ENCODE results near the gene CACNA2D2. TPM values are rescaled to one million over a fixed set of nuclear protein-coding genes. Genes with fewer than 3 reads are reported as not detected.

CACNA2D2 gene
- total RNA-seq, 2 experiments from 2014 or later = 0.60 to 0.62 TPM

DNA sequence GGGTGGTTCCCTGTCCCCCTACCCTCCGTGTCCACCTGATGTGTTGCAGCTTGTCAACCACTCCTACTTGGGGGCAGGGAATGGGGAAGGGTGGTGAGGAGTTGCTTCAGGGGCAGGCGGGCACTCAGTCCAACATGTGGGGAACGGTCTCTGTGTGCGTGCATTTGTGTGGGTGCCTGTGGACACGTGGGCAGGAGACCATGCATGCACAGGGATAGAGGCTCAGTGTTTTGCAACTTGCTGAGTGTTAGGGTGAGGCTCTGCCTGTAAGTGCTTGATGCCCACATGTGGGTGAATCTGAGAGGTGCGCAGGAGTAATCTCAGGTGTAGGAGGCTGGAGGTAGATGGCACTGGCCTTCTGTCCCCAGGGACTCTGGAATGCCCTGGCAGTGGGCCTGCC lies 119.7 kb downstream of the CACNA2D2 start:
- Mint-ChIP-seq H3K27ac (no peak overlapping the region), H3K9me3 (no peaks in the 10 kb centered on the region), H3K27me3 (peaks cover 2% of the 10 kb centered on the region), H3K36me3 (ENCODE audit: low read depth) (no peaks in the 10 kb centered on the region), H3K4me3 (no peak overlapping the region), H3K4me1 (no peaks in the 10 kb centered on the region)
- DNase-seq = no peak
- CTCF ChIA-PET = interaction anchor here (0.8 kb wide), 1 partner anchor 43 kb away, joined by 3 read pairs; no protein-coding TSS in a partner anchor
- POLR2A ChIA-PET = no interaction called here

GRCh38 chr3:50382722-50383121 lies 120.7 kb downstream of the CACNA2D2 start:
- no peak for DNase-seq
- H3K9me3 Mint-ChIP-seq = no peaks in the 10 kb centered on the region
- POLR2A ChIA-PET = no interaction called here
- H3K27ac Mint-ChIP-seq = no peak overlapping the region
- peaks cover 2% of the 10 kb centered on the region for H3K27me3 Mint-ChIP-seq
- H3K36me3 Mint-ChIP-seq (ENCODE audit: low read depth) = no peaks in the 10 kb centered on the region
- CTCF ChIA-PET = interaction anchor here (0.8 kb wide), 1 partner anchor 44 kb away, joined by 3 read pairs; no protein-coding TSS in a partner anchor
- no peak overlapping the region for H3K4me3 Mint-ChIP-seq
- no peaks in the 10 kb centered on the region for H3K4me1 Mint-ChIP-seq

DNA sequence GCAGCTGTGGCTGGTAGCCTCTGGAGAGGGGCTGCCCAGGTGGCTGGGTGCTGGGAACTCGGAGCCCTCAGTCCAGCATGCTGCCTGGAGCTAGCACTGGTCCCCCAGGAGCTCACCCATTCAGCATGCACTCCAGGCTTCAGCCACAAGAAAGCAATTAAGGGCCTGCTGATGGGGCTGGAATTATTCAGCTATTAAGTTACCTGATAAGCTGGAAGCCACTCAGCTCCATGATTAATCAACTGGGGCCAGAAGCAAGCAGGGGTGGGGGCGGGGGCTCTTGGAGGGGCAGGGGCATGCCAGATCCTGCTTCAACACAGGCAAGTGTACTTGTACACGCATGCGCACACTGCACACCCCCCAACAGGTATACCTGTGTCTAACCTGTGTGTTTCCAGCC lies 122.1 kb downstream of the CACNA2D2 start:
- Mint-ChIP-seq H3K4me1 (no peaks in the 10 kb centered on the region), H3K27ac (no peak overlapping the region), H3K4me3 (no peak overlapping the region), H3K27me3 (peaks cover 2% of the 10 kb centered on the region), H3K36me3 (ENCODE audit: low read depth) (no peaks in the 10 kb centered on the region), H3K9me3 (no peaks in the 10 kb centered on the region)
- POLR2A ChIA-PET = no interaction called here
- CTCF ChIA-PET = no interaction called here
- no peak for DNase-seq

- CTCF ChIA-PET = no interaction called here
- Mint-ChIP-seq H3K36me3 (ENCODE audit: low read depth) (no peaks in the 10 kb centered on the region), H3K27ac (peak overlapping the region; percentile 60), H3K4me3 (no peak overlapping the region), H3K27me3 (peaks cover 2% of the 10 kb centered on the region), H3K9me3 (no peaks in the 10 kb centered on the region), H3K4me1 (no peaks in the 10 kb centered on the region)
- POLR2A ChIA-PET = no interaction called here
- DNase-seq = no peak
These were observed 122.9 kb downstream of the CACNA2D2 start for GRCh38 chr3:50380405-50381085.

DNA sequence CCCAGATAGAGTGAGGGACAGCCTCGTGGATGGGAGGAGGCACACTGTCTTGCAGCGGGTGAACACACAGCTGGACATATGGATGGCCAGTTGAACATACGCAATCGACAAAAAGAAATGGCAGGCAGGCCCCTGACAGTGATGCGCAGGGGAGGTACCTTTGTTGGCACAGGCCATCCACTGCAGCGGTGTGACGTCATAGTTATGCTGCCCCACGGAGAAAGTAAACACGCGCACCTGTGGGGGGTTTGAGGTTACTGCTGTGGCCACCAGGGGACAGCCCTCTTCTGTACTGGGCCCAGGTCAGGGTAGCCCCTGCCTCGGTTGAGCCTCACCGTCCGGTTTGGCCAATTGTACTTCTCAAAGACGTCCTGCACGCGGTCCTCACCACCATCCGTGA lies 124.7 kb downstream of the CACNA2D2 start:
- Mint-ChIP-seq H3K27ac (no peak overlapping the region), H3K27me3 (peaks cover 2% of the 10 kb centered on the region), H3K36me3 (ENCODE audit: low read depth) (no peaks in the 10 kb centered on the region), H3K4me3 (no peak overlapping the region), H3K4me1 (no peaks in the 10 kb centered on the region), H3K9me3 (no peaks in the 10 kb centered on the region)
- POLR2A ChIA-PET = no interaction called here
- CTCF ChIA-PET = interaction anchor here (0.8 kb wide), 1 partner anchor 9 kb away, joined by 3 read pairs; no protein-coding TSS in a partner anchor
- DNase-seq = no peak

- no peaks in the 10 kb centered on the region for H3K36me3 Mint-ChIP-seq (ENCODE audit: low read depth)
- POLR2A ChIA-PET = no interaction called here
- DNase-seq = no peak
- peaks cover 2% of the 10 kb centered on the region for H3K27me3 Mint-ChIP-seq
- H3K9me3 Mint-ChIP-seq = no peaks in the 10 kb centered on the region
- H3K27ac Mint-ChIP-seq = no peak overlapping the region
- CTCF ChIA-PET = interaction anchor here (1.6 kb wide), 1 partner anchor 13 kb away, joined by 3 read pairs; no protein-coding TSS in a partner anchor
- H3K4me1 Mint-ChIP-seq = peaks cover 2% of the 10 kb centered on the region
- no peak overlapping the region for H3K4me3 Mint-ChIP-seq
These were observed 125.4 kb downstream of the CACNA2D2 start for GRCh38 chr3:50378024-50378423.

GRCh38 chr3:50375258-50375931 lies 128.0 kb downstream of the CACNA2D2 start:
- DNase-seq = no peak
- peaks cover 4% of the 10 kb centered on the region for H3K27me3 Mint-ChIP-seq
- no peaks in the 10 kb centered on the region for H3K36me3 Mint-ChIP-seq (ENCODE audit: low read depth)
- H3K4me1 Mint-ChIP-seq = peaks cover 2% of the 10 kb centered on the region
- H3K4me3 Mint-ChIP-seq = no peak overlapping the region
- no peaks in the 10 kb centered on the region for H3K9me3 Mint-ChIP-seq
- ChIA-PET POLR2A (no interaction called here), CTCF (interaction anchor here (0.5 kb wide), 1 partner anchor 29 kb away, joined by 3 read pairs; no protein-coding TSS in a partner anchor)
- H3K27ac Mint-ChIP-seq = no peak overlapping the region

DNA sequence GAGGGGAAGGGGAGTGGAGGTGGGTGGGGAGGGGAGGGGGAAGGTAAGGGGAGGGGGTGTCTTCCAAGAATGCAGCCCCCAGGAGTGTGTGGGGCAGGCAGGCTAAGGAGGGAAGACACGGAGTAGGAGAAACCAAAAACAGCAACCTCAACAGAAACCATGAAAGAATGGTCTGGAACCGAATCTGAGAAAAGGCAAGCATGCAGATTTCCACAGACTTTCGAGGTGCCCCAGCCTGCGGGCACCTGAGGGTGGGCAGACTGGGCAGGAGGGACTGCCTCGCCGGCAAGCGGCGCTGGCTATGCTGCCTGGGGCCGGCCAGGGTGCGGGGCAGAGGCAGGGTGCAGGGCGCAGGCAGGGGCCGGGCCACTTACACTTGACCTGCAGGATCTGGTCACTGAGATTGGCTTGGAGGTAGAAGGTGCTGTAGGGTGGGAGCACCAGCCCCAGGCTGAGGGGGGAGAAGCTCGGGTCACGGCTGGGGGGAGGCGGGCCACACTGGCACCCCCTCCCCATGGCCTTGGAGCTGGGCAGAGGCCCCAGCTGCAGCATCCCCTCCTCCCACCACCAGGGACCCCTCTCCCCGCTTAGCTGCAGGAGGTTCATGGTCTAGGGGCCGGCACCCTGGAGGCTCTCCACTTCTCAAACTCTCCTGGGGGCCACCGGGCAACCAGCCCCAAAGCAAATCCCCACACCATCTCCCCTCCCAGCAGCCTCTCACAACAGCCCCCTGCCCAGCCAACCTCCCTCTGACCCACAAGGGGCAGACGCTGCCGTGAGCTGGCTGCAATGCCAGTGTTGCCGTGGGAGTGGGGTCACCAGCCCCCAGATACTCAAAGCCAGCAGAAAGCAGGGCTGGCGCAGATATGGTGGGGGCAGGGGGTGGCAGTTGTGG lies 128.8 kb downstream of the CACNA2D2 start:
- POLR2A ChIA-PET = no interaction called here

GRCh38 chr3:50373146-50374051 lies 130.0 kb downstream of the CACNA2D2 start:
- Mint-ChIP-seq H3K27me3 (peaks cover 2% of the 10 kb centered on the region), H3K36me3 (ENCODE audit: low read depth) (no peaks in the 10 kb centered on the region), H3K4me1 (peaks cover 2% of the 10 kb centered on the region), H3K27ac (no peak overlapping the region), H3K4me3 (no peak overlapping the region), H3K9me3 (no peaks in the 10 kb centered on the region)
- CTCF ChIA-PET = no interaction called here
- POLR2A ChIA-PET = no interaction called here
- DNase-seq = no peak

More for the DNA sequence above, 128.8 kb downstream of the CACNA2D2 start:
- H3K27ac Mint-ChIP-seq = no peak overlapping the region
- H3K36me3 Mint-ChIP-seq (ENCODE audit: low read depth) = no peaks in the 10 kb centered on the region
- H3K4me3 Mint-ChIP-seq = no peak overlapping the region
- peaks cover 2% of the 10 kb centered on the region for H3K27me3 Mint-ChIP-seq
- DNase-seq = no peak
- peaks cover 2% of the 10 kb centered on the region for H3K4me1 Mint-ChIP-seq
- no peaks in the 10 kb centered on the region for H3K9me3 Mint-ChIP-seq
- CTCF ChIA-PET = interaction anchor here (0.5 kb wide), 1 partner anchor 29 kb away, joined by 3 read pairs; no protein-coding TSS in a partner anchor

- no peak for DNase-seq
- H3K4me1 Mint-ChIP-seq = peaks cover 2% of the 10 kb centered on the region
- no peaks in the 10 kb centered on the region for H3K36me3 Mint-ChIP-seq (ENCODE audit: low read depth)
- H3K27ac Mint-ChIP-seq = peak overlapping the region; percentile 27
- H3K27me3 Mint-ChIP-seq = peaks cover 2% of the 10 kb centered on the region
- POLR2A ChIA-PET = no interaction called here
- H3K4me3 Mint-ChIP-seq = no peak overlapping the region
- no peaks in the 10 kb centered on the region for H3K9me3 Mint-ChIP-seq
- CTCF ChIA-PET = interaction anchor here (1.0 kb wide), 1 partner anchor 25 kb away, joined by 5 read pairs; no protein-coding TSS in a partner anchor
These were observed 131.1 kb downstream of the CACNA2D2 start for GRCh38 chr3:50372349-50372748.

DNA sequence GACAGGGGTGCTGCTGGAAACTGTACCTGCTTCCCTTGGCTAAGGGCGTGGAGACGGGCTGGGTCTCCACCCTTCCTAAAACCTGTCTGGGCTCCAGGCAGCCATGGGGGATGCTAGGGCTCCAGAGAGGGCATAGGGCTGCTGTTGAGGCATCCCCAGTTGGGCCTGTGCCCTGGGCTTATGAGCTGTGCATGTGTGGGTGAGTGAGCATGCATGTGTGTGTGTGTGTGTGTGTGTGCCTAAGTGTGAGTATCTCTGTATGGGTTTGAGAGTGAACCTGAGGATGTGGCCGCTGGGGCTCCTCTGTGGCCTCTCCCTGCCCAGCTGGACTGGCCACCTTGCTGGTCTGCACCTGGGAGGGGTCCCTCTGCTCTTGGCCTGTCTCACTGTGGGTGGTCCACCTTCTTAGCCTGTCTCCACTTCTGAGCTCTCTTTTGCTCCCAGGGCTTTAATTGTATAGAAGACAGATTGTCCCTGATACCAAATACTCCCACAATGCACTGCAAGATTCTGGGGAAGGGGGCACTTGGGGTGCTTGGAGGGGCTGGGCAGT lies 132.2 kb downstream of the CACNA2D2 start:
- no peak for DNase-seq
- Mint-ChIP-seq H3K27me3 (peaks cover 2% of the 10 kb centered on the region), H3K4me1 (peaks cover 2% of the 10 kb centered on the region), H3K4me3 (no peak overlapping the region), H3K27ac (peak overlapping the region; percentile 55), H3K9me3 (no peaks in the 10 kb centered on the region), H3K36me3 (ENCODE audit: low read depth) (no peaks in the 10 kb centered on the region)
- POLR2A ChIA-PET = no interaction called here
- CTCF ChIA-PET = interaction anchor here (0.6 kb wide), 1 partner anchor 25 kb away, joined by 4 read pairs; no protein-coding TSS in a partner anchor

DNA sequence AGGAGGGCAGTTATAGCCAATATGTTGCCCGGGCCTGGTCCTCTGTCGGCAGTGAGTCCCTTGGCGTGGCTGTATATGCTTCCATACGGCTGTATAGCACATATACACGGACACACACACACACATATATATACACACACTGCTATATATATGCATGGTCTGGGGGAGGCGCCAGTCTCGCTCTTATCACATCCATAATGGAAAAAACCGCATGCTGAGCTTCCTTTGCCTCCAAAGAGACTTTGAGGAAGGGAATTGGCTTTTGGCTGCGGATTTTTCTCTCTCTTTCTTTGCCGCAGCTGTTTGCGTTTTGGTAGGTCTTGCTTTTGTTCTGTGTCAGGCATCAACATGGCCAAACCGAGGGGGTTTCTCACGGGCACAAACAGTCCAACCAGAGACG lies 132.8 kb downstream of the CACNA2D2 start:
- ChIA-PET CTCF (interaction anchor here (0.8 kb wide), 1 partner anchor 50 kb away, joined by 3 read pairs; no protein-coding TSS in a partner anchor), POLR2A (no interaction called here)
- peaks cover 2% of the 10 kb centered on the region for H3K27me3 Mint-ChIP-seq
- no peak overlapping the region for H3K4me3 Mint-ChIP-seq
- no peak overlapping the region for H3K27ac Mint-ChIP-seq
- H3K36me3 Mint-ChIP-seq (ENCODE audit: low read depth) = no peaks in the 10 kb centered on the region
- peaks cover 7% of the 10 kb centered on the region for H3K4me1 Mint-ChIP-seq
- no peaks in the 10 kb centered on the region for H3K9me3 Mint-ChIP-seq
- no peak for DNase-seq

All from activated CD4-positive, alpha-beta T cell treated with anti-CD3 and anti-CD28 coated beads, Interleukin-2, amount 10 ng/mL, durations not matched to agents 7 days and 5 days (primary cell).